Germinal center (tissue), 1 donor: ENCODE results near the gene ASIC2.

Experiments
- DNase-seq: peaks from one replicate; pipeline ENCODE4 v3.0.0; 2012; ENCODE audit warnings: mixed read lengths, low spot score

ASIC2 gene

GRCh38 chr17:33292981-33293867 is at the start of gene ASIC2:
Gene ASIC2, minus strand, starts transcription at chr17:33293295.
- DNase-seq: no peak

- DNase-seq: no peak
These were observed 48.9 kb upstream of the ASIC2 start for GRCh38 chr17:33342025-33342424.

- DNase-seq: no peak
These were observed 45.1 kb upstream of the ASIC2 start for GRCh38 chr17:33338242-33338641.

DNA sequence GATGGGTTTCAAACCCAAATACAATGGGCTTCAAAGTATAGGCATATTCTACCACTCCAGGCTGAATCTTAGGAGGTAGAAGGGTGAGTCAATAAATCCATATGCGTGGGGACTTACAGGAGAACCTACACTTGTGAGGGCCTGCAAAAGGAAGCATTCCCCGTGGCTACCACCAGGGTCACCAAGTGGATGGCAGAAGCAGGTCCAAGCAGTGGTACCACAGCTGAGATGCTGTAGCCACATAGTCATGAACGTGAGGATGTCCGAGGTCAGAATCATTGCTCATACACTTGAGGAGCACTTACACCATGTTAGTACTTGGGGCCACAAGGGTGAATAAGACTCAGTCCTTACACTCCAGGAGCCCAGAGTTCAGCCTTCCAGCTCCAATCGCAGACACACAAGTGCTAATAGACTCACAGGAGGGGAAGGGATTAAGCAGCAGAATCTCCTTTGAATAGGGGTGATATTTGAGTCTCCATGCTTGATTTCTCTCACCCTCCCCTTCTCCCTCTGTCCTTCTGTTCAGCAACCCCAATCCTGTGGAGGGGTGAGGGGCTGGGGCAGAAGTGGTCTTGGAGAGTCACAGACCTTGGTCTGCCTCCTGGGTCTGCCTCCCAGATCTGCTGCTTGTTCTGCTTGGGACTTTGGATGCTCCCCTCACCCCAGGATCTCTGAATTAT is 42.5 kb upstream of the ASIC2 start:
- DNase-seq: no peak

- no peak for DNase-seq
These were observed 41.6 kb upstream of the ASIC2 start for GRCh38 chr17:33334703-33335102.

DNA sequence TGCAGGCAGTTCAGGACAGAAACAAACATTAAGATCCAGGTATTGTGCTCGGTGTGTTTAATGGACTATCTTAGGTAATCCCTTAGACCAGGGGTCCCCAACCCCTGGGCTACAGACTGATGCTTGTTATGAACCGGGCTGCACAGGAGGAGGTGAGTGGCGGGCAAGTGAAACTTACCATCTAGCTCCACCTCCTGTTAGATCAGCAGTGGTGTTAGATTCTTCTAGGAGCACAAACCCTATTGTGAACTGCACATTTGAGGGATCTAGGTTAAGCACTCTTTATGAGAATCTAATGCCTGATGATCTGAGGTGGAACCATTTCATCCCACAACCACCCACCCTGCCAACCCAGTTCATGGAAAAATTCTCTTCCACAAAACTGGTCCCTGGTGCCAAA is 37.8 kb upstream of the ASIC2 start:
- DNase-seq: no peak

DNA sequence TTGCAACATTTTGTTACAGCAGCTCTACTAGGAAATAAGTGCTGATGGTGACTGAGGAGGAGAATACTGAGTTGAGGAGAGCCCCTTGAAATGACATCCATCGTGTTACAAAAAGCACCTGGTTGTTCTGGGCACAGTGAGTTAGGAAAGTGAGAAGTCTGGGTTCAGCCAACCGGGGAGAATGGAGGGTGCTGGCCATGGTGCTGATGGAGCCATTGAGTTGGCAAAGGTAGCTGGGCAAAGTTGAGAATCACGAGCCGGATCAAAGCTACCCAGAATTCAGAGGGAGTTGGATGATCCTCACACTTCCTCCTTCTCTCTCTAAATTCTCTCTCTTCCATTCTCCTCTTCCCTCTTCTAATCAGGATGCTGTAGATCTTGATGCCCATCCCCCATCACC is 35.0 kb upstream of the ASIC2 start:
- DNase-seq: no peak

DNA sequence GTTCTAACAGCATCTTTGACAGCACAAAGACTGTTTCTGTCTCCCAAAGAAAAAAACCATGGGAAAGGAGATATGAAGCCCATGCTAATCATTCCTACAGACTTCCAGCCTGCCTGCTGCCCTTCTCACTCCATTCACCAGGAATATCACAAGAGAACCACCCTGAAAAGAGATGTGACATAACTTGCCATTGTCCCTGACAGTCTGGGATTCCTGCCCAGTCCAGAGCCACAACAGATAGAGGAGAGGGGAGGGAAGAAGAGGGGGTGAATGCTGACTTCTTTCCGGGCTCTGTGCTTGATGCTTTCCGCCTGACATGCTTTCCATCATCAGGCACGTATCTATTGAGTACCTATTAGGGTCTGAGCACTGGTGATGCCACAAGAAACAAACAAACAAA is 31.6 kb upstream of the ASIC2 start:
- no peak for DNase-seq

GRCh38 chr17:33322063-33322462 is 29.0 kb upstream of the ASIC2 start:
- no peak for DNase-seq

- no peak for DNase-seq
These were observed 25.1 kb upstream of the ASIC2 start for GRCh38 chr17:33318241-33318640.

GRCh38 chr17:33316746-33317145 is 23.7 kb upstream of the ASIC2 start:
- no peak for DNase-seq

GRCh38 chr17:33310296-33310695 is 17.2 kb upstream of the ASIC2 start:
- DNase-seq: no peak

DNA sequence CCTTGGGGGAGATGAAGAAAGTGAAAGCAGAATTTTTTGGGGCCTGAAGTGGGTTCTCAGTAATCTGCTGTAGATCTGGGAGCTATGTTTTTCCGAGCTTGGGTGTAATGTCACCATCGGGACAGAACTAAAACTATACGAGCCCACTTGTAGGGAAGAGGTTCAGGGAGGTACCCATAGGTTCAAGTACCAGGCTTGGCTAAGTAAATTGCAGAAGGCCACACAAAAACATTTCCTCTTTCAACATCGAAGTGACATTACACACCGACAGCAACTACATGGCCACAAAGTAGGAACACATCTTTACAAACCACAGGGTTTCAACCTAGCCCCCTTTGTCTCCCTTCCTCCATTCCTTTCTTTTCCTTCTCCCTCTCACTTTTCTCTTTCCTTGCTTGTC is 10.2 kb upstream of the ASIC2 start:
- no peak for DNase-seq

DNA sequence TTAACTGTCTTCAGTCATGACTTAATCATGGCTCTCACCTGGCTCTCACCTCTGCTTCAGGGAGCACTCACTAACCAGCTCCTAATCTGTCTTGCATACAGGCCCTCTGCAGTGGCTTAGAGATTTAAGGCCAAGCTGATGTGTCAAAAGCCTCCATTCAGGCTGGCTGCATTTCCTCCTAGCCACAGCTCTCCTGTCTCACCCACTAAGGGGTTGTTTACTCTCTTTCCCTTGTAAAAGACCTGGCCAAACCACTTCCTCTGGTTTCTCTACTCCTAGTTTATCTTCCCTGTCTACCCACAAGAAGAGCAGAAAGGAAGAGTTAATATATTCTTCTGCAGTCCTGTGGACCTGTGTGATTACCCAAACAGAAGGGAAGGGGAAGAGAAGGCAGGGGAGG is 9.3 kb upstream of the ASIC2 start:
- no peak for DNase-seq

GRCh38 chr17:33300241-33300640 is 7.1 kb upstream of the ASIC2 start:
- no peak for DNase-seq

DNA sequence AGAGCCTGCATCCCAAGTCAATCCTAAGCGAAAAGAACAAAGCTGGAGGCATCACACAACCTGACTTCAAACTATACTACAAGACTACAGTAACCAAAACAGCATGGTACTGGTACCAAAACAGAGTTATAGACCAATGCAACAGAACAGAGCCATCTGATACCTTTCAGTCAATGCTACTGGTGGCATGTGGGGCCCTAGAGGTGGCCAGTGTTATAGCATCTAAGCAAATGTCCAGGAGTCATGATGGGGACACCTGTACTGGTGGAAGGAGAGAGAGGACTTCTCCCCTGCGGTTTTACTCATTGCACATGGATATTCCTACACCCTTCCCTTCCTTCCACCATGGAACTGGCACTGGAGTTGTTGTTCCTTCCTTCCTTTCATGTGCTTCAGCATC is 6.0 kb upstream of the ASIC2 start:
- DNase-seq: no peak

DNA sequence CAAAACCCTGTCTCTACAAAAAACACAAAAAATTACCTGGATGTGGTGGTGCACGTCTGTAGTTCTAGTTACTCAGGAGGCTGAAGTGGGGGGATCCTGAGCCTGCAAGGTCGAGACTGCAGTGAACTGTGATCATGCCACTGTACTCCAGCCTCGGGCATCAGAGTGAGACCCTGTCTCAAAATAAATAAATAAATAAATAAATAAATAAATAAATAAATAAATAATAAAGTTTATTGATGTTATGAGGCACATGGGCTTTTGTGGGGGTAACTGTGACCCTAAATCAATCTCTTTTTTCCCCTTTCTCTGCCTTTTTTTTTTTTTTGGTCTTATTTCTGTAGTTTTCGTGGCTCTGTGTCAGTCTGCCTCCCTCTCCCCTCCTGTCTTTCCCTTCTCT is 4.5 kb upstream of the ASIC2 start:
- DNase-seq: no peak

- no peak for DNase-seq
These were observed 1.9 kb upstream of the ASIC2 start for GRCh38 chr17:33294994-33295393.

- DNase-seq: peak; percentile 9
These were observed 704 bp downstream of the ASIC2 start for GRCh38 chr17:33292201-33292980.

DNA sequence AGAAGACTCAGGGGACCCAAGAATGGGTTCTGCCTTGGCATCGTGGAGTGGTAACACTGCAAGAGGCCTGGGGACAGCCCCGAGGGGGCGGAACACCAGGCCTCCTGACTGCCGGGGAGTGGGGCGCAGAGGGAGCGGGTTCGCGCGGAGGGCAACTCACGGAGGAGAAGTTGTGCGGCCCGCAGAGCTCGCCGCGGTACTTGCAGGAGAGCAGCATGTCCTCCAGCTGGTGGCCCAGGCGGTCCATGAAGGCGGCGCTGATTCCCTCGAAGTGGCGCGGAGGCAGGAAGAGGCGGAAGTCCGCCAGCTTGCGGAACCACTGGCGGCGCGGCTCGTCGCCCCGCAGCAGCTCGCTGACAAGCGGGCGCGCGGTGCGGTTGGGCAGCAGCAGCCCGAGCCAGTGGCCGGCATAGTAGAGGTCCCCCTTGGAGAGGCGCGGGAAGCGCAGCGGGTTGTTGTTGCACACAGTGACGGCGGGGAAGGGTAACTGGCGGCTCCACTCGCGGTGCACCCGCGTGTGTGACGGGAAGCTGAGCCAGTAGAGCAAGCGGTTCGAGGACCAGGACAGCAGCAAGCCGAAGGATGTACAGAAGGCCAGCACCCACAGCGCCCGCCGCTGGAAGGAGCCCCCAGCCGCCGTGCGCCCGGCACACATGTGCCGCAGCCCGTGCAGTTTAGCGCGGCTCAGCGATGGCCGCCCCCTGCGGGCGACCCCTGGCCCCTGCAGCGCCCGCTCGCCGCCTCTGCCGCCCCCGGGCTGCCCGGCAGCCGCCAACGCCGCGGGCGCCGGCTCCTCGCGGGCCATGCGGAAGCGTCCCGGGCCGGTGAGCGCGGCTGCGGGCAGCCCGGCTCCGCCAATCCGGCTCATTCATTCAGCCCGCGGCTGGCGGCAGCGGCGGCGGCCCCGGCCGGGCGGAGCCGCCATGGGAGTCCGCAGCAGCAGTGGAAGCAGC is 1.6 kb downstream of the ASIC2 start:
- peak; percentile 15 for DNase-seq

GRCh38 chr17:33290253-33290652 is 2.8 kb downstream of the ASIC2 start:
- DNase-seq: no peak

DNA sequence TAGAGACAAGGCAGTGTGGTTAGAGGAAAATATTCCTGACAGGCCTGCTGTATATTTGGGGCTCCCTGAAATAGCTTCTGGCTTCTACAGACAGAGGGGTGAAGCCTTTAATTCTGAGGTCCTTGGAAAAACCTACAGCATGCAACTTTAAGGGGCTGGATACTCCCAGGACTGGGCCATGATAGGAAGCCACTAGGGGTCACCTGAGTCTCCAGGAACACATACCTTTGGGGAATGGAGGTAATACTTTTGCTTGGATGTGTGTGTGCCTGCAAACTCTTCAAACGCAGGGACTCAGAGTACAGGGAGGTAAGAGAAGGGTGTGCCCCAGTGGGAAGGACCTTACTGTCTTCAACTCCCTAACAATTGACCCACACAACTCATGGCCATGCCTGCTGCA is 4.1 kb downstream of the ASIC2 start:
- DNase-seq: no peak
